Activated T-helper 1 cell treated with anti-CD3 and anti-CD28 coated beads, Interleukin-12 subunit alpha, Interleukin-12 subunit beta, Interleukin-2, Interleukin-4 antibody, amounts not matched to agents 30 ng/mL and 10 ng/mL and 1 ng/mL, durations not matched to agents 14 hours and 24 hours and 36 hours (primary cell): ENCODE data around the gene ATG2A. TPM values are rescaled to one million over a fixed set of nuclear protein-coding genes. Genes with fewer than 3 reads are reported as not detected.

ENCODE experiments used
- DNase-seq: peaks from one replicate; pipeline ENCODE4 v3.0.0; 2021; ENCODE audit warnings: low spot score
- H3K27ac Mint-ChIP-seq: one replicate; pipeline ENCODE4 v1.8.0; 2021; ENCODE audit warnings: mild to moderate bottlenecking, mixed read lengths
- H3K27me3 Mint-ChIP-seq: one replicate; pipeline ENCODE4 v1.8.0; 2022; ENCODE audit warnings: mild to moderate bottlenecking, moderate library complexity, mixed read lengths; ENCODE audit not compliant: insufficient read depth
- H3K36me3 Mint-ChIP-seq: one replicate; pipeline ENCODE4 v1.8.0; 2021; ENCODE audit warnings: low read depth, mixed read lengths
- H3K4me1 Mint-ChIP-seq: one replicate; pipeline ENCODE4 v1.8.0; 2021; ENCODE audit warnings: low read depth, mixed read lengths
- H3K4me3 Mint-ChIP-seq: one replicate; pipeline ENCODE4 v1.8.0; 2021; ENCODE audit warnings: mild to moderate bottlenecking, moderate library complexity, mixed read lengths
- H3K9me3 Mint-ChIP-seq: one replicate; pipeline ENCODE4 v1.8.0; 2021; ENCODE audit warnings: mixed read lengths
- intact Hi-C: fragments of 100-400 bp; cut with micrococcal nuclease; formaldehyde crosslinking; loops from one replicate; pipeline ENCODE4 v1.15.1; 2024
- total RNA-seq: library from RNA; stranded (reverse); gene quantifications from 2 replicates; pipeline ENCODE4 v1.2.3, GENCODE V29; 2022

ATG2A gene
- total RNA-seq, 1 donor from 2014 or later: 24.9 TPM

DNA sequence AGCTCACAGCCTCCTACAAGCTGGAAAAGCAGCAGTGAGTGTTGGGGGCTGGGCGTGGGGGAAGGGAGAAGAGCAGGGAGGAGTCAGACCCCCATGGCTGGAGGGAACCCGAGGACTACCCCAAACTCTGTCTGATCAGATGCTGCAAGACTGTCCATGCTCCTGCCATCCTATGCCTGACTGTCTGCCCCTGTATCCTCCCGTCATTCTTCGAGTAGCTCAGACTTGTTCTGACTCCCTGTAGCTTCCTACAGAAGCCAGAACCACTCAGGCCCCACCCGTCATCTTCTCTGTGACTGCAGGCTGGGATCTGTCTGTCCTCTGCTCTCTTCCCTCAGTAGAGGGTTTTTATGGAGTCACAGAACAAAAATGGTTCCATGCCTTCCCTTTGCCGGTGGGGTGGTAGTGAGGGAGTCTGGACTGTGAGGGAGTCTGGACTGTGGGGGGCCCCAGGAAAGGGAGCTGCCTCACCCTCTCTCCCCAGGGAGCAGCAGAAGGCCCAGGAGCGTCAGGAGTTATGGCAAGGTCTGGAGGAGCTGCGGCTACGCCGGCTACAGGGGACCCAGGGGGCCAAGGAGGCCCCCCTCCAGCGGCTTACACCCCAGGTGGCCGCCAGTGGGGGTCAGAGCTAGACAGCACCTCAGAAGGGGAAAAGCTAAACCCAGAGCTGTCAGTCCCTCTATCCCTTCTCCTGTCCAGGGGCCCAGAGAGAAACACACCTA lies 16.4 kb upstream of the ATG2A start:
- Mint-ChIP-seq H3K4me1 (no peaks in the 10 kb centered on the region), H3K36me3 (peaks cover 17% of the 10 kb centered on the region), H3K27me3 (no peaks in the 10 kb centered on the region), H3K27ac (no peak overlapping the region), H3K4me3 (no peak overlapping the region), H3K9me3 (no peaks in the 10 kb centered on the region)
- intact Hi-C loops: no loop called here
- no peak for DNase-seq

DNA sequence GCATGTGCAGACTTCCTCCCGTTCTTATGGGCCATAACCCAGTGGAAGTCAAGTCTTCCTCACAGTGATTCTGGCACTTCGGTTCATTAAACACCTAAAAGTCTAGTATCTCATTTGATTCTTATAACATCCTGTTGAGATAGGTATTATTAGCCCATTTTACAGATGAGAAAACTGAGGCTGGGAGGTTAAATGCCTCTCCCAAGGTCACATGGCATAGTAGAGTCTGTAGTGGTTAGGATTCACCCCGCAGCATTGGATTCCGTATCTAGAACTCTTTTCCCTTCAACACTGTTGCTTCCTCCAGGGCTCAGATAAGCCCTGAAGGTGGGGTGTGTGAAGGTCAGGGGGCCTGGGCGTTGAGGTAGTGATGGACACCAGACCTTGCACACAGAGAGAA lies 15.3 kb upstream of the ATG2A start:
- Mint-ChIP-seq H3K27me3 (no peaks in the 10 kb centered on the region), H3K27ac (no peak overlapping the region), H3K4me1 (peaks cover under 1% of the 10 kb centered on the region), H3K9me3 (no peaks in the 10 kb centered on the region), H3K36me3 (peaks cover 21% of the 10 kb centered on the region), H3K4me3 (no peak overlapping the region)
- intact Hi-C loops: no loop called here
- no peak for DNase-seq

DNA sequence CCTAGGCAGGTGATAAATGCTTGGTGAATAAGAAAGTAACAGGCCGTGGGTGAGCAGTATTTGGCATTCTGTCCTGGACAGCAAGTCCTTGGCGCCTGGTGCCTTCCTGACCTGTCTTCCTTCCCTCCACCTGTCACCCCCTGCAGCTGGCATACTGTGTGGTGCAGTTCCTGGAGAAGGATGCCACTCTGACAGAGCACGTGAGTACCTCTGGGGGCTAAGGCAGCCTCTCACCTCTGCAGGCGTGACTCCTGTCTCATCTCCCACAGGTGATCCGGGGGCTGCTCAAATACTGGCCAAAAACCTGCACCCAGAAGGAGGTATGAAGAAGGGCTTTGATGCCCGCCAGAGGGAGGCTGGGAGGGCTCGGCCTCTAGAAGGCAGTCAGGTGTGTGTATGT lies 14.3 kb upstream of the ATG2A start:
- intact Hi-C loops: no loop called here
- Mint-ChIP-seq H3K9me3 (no peaks in the 10 kb centered on the region), H3K4me1 (peaks cover 6% of the 10 kb centered on the region), H3K27ac (no peak overlapping the region), H3K27me3 (no peaks in the 10 kb centered on the region), H3K36me3 (peaks cover 27% of the 10 kb centered on the region), H3K4me3 (no peak overlapping the region)
- no peak for DNase-seq

DNA sequence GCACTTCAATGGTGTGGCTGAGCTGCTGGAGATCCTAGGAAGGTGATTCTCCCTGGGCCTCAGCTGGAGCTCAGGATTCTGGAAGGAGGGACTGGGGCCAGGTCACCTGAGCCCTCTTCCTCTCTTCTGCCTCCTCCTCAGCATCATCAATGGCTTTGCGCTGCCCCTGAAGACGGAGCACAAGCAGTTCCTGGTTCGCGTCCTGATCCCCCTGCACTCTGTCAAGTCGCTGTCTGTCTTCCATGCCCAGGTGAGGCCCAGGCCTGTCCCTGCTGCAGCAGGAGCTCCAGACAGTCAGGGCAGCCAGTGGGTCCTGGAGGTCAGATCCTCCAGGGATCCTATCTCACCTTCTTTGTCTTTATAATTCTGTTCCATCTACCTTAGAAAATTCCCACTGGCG lies 13.3 kb upstream of the ATG2A start:
- H3K4me1 Mint-ChIP-seq: peaks cover 10% of the 10 kb centered on the region
- no peak overlapping the region for H3K27ac Mint-ChIP-seq
- no peak overlapping the region for H3K4me3 Mint-ChIP-seq
- no peaks in the 10 kb centered on the region for H3K9me3 Mint-ChIP-seq
- no peak for DNase-seq
- H3K27me3 Mint-ChIP-seq: no peaks in the 10 kb centered on the region
- H3K36me3 Mint-ChIP-seq: peaks cover 27% of the 10 kb centered on the region
- intact Hi-C loops: no loop called here

DNA sequence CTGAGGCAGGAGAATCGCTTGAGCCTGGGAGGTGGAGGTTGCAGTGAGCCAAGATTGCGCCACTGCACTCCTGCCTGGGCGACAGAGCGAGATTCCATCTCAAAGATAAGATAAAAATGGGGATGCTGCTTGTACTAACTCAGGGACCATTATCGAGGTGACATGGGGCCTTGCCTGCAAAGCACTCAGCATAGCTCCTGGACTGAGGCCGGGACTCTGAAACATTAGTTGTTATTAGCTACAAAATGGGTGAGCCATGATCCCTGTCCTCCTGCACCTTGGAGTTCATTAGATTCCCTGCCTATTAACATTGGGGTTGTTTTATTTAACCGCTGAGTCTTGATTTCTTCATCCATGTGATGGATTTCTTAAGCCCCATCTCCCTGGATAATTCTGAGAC lies 12.6 kb upstream of the ATG2A start:
- Mint-ChIP-seq H3K27me3 (no peaks in the 10 kb centered on the region), H3K27ac (no peak overlapping the region), H3K4me3 (no peak overlapping the region), H3K9me3 (no peaks in the 10 kb centered on the region), H3K36me3 (peaks cover 27% of the 10 kb centered on the region), H3K4me1 (peaks cover 10% of the 10 kb centered on the region)
- DNase-seq: no peak
- intact Hi-C loops: no loop called here

DNA sequence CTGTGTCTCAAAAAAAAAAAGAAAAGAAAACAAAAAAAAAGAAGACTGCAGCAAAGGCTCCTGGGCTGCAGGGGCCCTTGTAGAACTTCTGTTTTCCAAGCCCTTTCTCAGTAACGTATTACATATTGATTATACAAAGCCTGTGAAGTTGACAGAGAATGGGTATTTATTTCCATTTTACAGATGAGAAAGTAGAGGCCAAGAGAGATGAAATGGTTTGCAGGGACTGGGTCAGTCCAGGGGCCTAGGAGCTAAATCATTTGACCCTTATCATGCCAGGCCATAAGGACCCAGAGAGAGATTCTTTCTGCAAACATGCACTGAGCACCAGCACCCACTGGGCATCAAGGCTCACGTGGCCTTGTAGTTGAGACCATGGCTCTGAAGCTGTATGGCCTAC lies 11.9 kb upstream of the ATG2A start:
- Mint-ChIP-seq H3K9me3 (no peaks in the 10 kb centered on the region), H3K4me1 (peaks cover 16% of the 10 kb centered on the region), H3K27me3 (no peaks in the 10 kb centered on the region), H3K4me3 (no peak overlapping the region), H3K27ac (no peak overlapping the region), H3K36me3 (peaks cover 27% of the 10 kb centered on the region)
- DNase-seq: no peak
- intact Hi-C loops: no loop called here

DNA sequence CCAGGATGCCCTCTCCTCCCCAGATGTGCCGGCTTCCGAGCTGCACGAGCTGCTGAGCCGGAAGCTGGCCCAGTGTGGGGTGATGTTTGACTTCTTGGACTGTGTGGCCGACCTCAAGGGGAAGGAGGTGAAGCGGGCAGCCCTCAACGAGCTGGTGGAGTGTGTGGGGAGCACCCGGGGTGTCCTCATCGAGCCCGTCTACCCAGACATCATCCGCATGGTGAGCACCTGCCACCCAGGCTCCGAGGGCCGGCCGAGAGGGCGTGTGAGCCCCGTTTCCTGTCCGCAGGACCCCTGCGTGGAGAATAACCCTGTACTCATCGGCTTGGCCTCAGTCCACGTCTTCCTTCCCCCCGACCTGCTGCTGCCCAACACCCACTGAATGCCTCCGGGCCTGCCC lies 9.7 kb upstream of the ATG2A start:
- Mint-ChIP-seq H3K27ac (no peak overlapping the region), H3K4me3 (no peak overlapping the region), H3K9me3 (no peaks in the 10 kb centered on the region), H3K4me1 (peaks cover 20% of the 10 kb centered on the region), H3K27me3 (no peaks in the 10 kb centered on the region), H3K36me3 (peaks cover 23% of the 10 kb centered on the region)
- no peak for DNase-seq
- intact Hi-C loops: no loop called here

DNA sequence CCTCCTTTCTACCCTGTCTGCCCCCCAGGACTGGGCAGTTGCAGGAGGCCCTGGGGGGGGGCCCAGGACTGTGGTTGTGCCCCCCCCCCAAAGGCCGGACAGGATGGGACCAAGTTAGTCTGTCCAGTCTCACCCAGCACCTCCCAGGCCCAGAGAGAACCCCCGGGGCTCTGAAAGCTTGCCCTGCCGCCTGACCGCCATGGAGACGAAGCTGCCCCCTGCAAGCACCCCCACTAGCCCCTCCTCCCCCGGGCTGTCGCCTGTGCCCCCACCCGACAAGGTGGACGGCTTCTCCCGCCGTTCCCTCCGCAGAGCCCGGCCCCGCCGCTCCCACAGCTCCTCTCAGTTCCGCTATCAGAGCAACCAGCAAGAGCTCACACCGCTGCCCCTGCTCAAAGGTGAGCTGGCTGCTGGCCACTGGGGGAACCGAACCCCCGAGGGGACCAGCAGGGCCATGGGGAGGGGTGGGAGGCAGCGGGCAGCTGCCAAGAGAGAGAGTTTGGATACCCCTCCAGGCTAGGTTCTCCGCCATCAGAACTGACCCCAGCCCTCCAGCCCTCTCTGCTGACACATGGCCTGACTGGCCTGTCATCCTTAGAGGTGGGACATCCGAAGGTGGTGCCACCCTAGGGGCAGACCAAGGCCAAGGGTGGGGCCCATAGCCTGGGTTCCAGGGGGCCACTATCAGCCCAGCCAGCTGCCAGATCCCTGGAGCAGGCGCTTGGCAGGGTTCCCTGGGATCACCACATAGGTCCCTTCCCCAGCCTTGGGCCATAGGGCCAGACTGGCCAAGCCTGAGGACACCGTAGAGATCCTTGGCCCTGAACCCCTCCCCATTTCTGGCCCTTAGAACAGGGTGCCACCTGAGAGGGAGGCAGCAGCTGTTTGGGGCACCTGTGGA lies 8.8 kb upstream of the ATG2A start:
- Mint-ChIP-seq H3K36me3 (peaks cover 18% of the 10 kb centered on the region), H3K27ac (no peak overlapping the region), H3K9me3 (no peaks in the 10 kb centered on the region), H3K4me3 (peak overlapping the region; percentile 93), H3K4me1 (peaks cover 20% of the 10 kb centered on the region), H3K27me3 (no peaks in the 10 kb centered on the region)
- no peak for DNase-seq
- intact Hi-C loops: loop anchor here (2.0 kb wide), 1 partner anchor 123 kb away; the partner anchor contains the start of gene MAP4K2

DNA sequence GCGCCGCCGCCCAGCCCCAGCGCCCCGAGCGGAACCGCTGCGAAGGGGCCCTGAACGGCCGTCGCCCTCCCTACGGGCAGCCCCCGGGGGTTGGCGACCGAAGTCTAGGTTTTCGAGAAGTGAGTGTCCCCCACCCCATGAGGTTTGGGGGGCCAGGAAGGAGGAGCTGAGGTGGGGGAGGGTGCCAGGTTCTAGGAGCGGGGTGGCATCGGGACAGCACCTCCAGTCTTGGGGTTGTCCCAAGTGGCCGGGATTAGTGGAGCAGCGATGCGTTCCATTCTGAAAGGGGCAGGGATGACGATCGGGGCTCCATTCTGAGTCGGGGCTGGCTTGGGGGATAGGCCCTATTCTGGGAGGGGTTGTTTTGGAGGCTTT lies 7.9 kb upstream of the ATG2A start:
- H3K27ac Mint-ChIP-seq: peak overlapping the region; percentile 18
- H3K36me3 Mint-ChIP-seq: peaks cover 11% of the 10 kb centered on the region
- peak overlapping the region; percentile 93 for H3K4me3 Mint-ChIP-seq
- peaks cover 20% of the 10 kb centered on the region for H3K4me1 Mint-ChIP-seq
- H3K27me3 Mint-ChIP-seq: no peaks in the 10 kb centered on the region
- no peak for DNase-seq
- intact Hi-C loops: loop anchor here (1.0 to 2.0 kb wide), 8 partner anchors 9 to 690 kb away; partner anchors contain the start of genes CDCA5, MAP4K2, PCNX3 and SF1
- no peaks in the 10 kb centered on the region for H3K9me3 Mint-ChIP-seq

DNA sequence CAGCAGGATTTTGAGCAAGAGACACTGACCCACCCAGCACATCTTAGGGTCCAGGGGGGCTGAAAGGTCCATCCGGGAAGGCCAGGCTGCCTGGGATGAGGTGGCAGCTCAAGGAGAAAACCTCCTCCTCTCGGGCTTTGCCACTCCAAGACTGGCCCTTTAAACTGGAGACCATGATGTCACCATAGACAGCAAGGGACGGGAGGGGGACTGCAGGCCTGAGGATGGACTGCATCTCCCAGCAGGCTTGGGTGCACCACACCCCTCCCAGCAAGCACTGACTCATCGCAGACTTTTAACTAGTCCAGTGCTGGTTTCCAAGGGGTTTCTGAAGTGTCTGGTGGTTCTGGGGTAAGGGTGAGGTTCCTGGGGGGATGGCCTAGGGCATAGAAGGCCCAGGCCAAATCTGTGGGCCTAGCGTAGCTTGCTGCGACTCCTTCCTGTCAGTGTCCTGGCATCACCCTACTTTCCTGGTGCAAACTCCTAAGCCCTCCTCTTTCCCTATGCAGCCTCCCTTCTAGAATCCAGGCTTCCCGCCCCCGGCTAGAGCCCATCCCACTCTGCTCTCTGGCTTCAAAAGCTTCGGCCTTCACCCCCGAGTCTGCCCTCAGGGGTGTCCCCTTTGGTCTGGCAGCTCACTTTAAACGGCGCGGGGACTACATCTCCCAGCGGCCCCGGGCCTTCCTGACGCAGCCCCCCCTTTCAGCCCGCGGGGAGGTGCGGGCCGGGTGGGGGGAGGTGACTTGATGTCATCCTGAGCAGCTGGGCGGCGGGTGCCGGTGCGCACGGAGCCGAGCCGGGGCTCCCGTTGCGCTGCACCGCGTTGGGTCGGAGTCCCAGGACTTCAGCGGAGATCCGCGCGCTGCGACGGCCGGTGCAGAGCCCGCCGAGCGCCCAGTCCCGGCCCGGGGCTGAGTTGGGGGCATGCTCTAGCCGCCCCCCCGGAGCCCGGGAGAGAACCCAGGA lies 7.2 kb upstream of the ATG2A start, which contains the start of gene PPP2R5B:
Gene PPP2R5B (plus strand): TSS at position 746 of the 966 bp plus-strand sequence. CDS start 1,046 bp downstream, outside the sequence.
- Mint-ChIP-seq H3K27ac (peak within 1 kb of the TSS; percentile 97), H3K27me3 (no peaks in the 10 kb centered on the region), H3K9me3 (no peaks in the 10 kb centered on the region), H3K4me1 (peaks cover 20% of the 10 kb centered on the region), H3K4me3 (peak within 1 kb of the TSS; percentile 93), H3K36me3 (peaks cover 9% of the 10 kb centered on the region)
- intact Hi-C loops: loop anchor here (1.0 to 2.0 kb wide), 8 partner anchors 8 to 691 kb away; partner anchors contain the start of genes CDCA5, MAP4K2, PCNX3 and SF1
- peak; percentile 89 for DNase-seq

DNA sequence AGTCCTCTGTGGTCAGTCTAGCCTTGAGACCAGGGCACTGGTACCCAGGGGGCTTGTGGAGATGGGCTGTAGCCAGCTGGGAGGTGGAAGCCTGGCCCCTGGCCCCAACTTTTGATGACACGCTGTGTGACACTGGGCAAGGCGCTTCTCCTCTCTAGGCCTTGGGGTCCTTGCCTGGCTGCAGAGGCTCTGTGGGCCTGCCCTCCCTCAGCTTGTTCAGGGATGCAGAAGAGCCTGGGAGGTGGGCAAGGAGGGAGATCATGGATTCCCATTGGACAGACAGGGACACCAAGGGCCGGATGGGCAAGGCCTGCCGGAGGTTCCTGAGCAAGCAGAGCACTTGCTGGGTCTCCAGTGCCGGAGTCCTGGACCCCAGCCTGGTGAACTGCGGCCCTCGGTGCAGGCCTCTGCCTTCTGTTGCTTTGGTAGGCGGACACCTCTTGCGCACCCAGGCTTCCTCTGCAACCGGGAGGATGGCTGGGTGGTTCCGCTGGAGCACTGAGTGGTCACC lies 6.2 kb upstream of the ATG2A start:
- H3K27ac Mint-ChIP-seq: no peak overlapping the region
- intact Hi-C loops: no loop called here
- H3K4me3 Mint-ChIP-seq: no peak overlapping the region

DNA sequence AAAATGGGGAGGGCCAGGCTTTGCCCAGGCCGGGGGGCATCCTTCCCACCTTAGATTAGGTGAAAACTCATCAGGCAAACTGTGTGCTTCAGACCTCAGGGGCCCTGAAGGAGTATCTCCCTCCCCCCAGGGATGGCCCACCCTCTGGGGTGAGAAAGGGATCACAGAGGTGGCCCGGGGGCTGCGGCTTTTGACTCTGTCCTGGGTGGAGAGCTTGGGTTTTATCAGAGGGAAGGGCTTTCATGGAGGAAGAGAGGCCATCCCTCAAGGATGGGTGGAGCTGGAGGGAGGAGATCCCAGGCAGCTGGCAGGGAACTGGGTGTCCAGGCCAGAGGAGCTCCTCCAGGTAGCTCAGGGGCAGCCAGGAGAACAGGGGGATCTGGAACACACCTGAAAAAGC lies 4.4 kb upstream of the ATG2A start:
- no peaks in the 10 kb centered on the region for H3K27me3 Mint-ChIP-seq
- no peak for DNase-seq
- peaks cover 26% of the 10 kb centered on the region for H3K4me1 Mint-ChIP-seq
- no peak overlapping the region for H3K4me3 Mint-ChIP-seq
- intact Hi-C loops: no loop called here
- H3K9me3 Mint-ChIP-seq: no peaks in the 10 kb centered on the region
- no peak overlapping the region for H3K27ac Mint-ChIP-seq
- no peaks in the 10 kb centered on the region for H3K36me3 Mint-ChIP-seq

More for the DNA sequence above, 6.2 kb upstream of the ATG2A start:
- H3K4me1 Mint-ChIP-seq: peaks cover 20% of the 10 kb centered on the region
- no peak for DNase-seq
- peaks cover 9% of the 10 kb centered on the region for H3K36me3 Mint-ChIP-seq
- no peaks in the 10 kb centered on the region for H3K27me3 Mint-ChIP-seq
- no peaks in the 10 kb centered on the region for H3K9me3 Mint-ChIP-seq
